SJCRH30 (cell line): Measurements from ENCODE around the gene SKP1. TPM values are rescaled to one million over a fixed set of nuclear protein-coding genes. Genes with fewer than 3 reads are reported as not detected.
"Not testable (repeated sequence)": the region's sequence is repeated elsewhere in the genome, so short reads cannot be mapped to it uniquely, and the experiment has no call there.

Experiments
- DNase-seq, 2 experiments: peaks; one replicate each; pipeline ENCODE4 v3.0.0-alpha.2; 2015 to 2020
- H3K27ac ChIP-seq: fragments of 250-450 bp; sonication (Bioruptor Pico); 2 replicates; pipeline ENCODE4 v1.5.1; 2020; ENCODE audit warnings: mild to moderate bottlenecking, moderate library complexity
- H3K27me3 ChIP-seq: fragments of 250-450 bp; sonication (Bioruptor Pico); 2 replicates; pipeline ENCODE4 v1.5.1; 2020; ENCODE audit warnings: mild to moderate bottlenecking, moderate library complexity
- H3K36me3 ChIP-seq: fragments of 250-450 bp; sonication (Bioruptor Pico); 2 replicates; pipeline ENCODE4 v1.5.1; 2020; ENCODE audit warnings: mild to moderate bottlenecking, moderate library complexity
- H3K4me1 ChIP-seq: fragments of 250-450 bp; sonication (Bioruptor Pico); 2 replicates; pipeline ENCODE4 v1.5.1; 2020; ENCODE audit warnings: mild to moderate bottlenecking, moderate library complexity
- H3K4me3 ChIP-seq: fragments of 250-450 bp; sonication (Bioruptor Pico); 2 replicates; pipeline ENCODE4 v1.5.1; 2020; ENCODE audit warnings: mild to moderate bottlenecking, moderate library complexity
- H3K9me3 ChIP-seq: fragments of 250-450 bp; sonication (Bioruptor Pico); replicated peaks from 2 replicates; pipeline ENCODE4 v1.5.1; 2020; ENCODE audit warnings: mild to moderate bottlenecking, moderate library complexity
- total RNA-seq: library from RNA; depleted of rRNA; stranded (reverse); fragments of >200 nt; shearing (Covaris generic); gene quantifications from 2 replicates; pipeline ENCODE4 v1.2.3, GENCODE V29; 2014

The SKP1 gene
- total RNA-seq, 1 experiment from 2014 or later = 631 TPM

- Histone ChIP-seq H3K4me1 (no peaks in the 10 kb centered on the region), H3K36me3 (peaks cover 76% of the 10 kb centered on the region), H3K27ac (no peak overlapping the region), H3K27me3 (0 out of 2 replicates have a peak, but pooled peaks cover 2% of the 10 kb centered on the region), H3K9me3 (no peaks in the 10 kb centered on the region), H3K4me3 (no peak overlapping the region)
- DNase-seq = no peak
These were observed 23.5 kb downstream of the SKP1 start for GRCh38 chr5:134153241-134153640.

GRCh38 chr5:134152173-134152832, 24.4 kb downstream of the SKP1 start:
- not testable (repeated sequence) for DNase-seq

GRCh38 chr5:134151723-134152122, 25.0 kb downstream of the SKP1 start:
- no peak for DNase-seq
- Histone ChIP-seq H3K27me3 (0 out of 2 replicates have a peak, but pooled peaks cover 3% of the 10 kb centered on the region), H3K4me3 (no peak overlapping the region), H3K9me3 (no peaks in the 10 kb centered on the region), H3K27ac (no peak overlapping the region), H3K4me1 (no peaks in the 10 kb centered on the region), H3K36me3 (peaks cover 77% of the 10 kb centered on the region)

More at GRCh38 chr5:134152173-134152832, 24.4 kb downstream of the SKP1 start:
- H3K4me3 ChIP-seq, H3K27me3 ChIP-seq, H3K4me1 ChIP-seq, H3K9me3 ChIP-seq, H3K27ac ChIP-seq: not testable (repeated sequence)
- peaks cover 74% of the 10 kb centered on the region for H3K36me3 ChIP-seq

GRCh38 chr5:134149571-134150303, 27.0 kb downstream of the SKP1 start:
- H3K36me3 ChIP-seq = peaks cover 77% of the 10 kb centered on the region
- H3K4me1 ChIP-seq = no peaks in the 10 kb centered on the region
- 0 out of 2 replicates have a peak, but pooled peaks cover 3% of the 10 kb centered on the region for H3K27me3 ChIP-seq
- H3K4me3 ChIP-seq = no peak overlapping the region
- no peaks in the 10 kb centered on the region for H3K9me3 ChIP-seq
- no peak for DNase-seq
- H3K27ac ChIP-seq = no peak overlapping the region

GRCh38 chr5:134148986-134149539, 27.7 kb downstream of the SKP1 start:
- no peak overlapping the region for H3K27ac ChIP-seq
- DNase-seq = no peak
- H3K36me3 ChIP-seq = peaks cover 75% of the 10 kb centered on the region
- no peaks in the 10 kb centered on the region for H3K4me1 ChIP-seq
- H3K4me3 ChIP-seq = no peak overlapping the region
- 0 out of 2 replicates have a peak, but pooled peaks cover 3% of the 10 kb centered on the region for H3K27me3 ChIP-seq
- no peaks in the 10 kb centered on the region for H3K9me3 ChIP-seq

GRCh38 chr5:134148316-134148715, 28.4 kb downstream of the SKP1 start:
- 0 out of 2 replicates have a peak, but pooled peaks cover 3% of the 10 kb centered on the region for H3K27me3 ChIP-seq
- no peak overlapping the region for H3K27ac ChIP-seq
- H3K4me3 ChIP-seq = no peak overlapping the region
- no peak for DNase-seq
- no peaks in the 10 kb centered on the region for H3K9me3 ChIP-seq
- H3K36me3 ChIP-seq = peaks cover 68% of the 10 kb centered on the region
- H3K4me1 ChIP-seq = no peaks in the 10 kb centered on the region

- Histone ChIP-seq H3K4me1 (no peaks in the 10 kb centered on the region), H3K9me3 (no peaks in the 10 kb centered on the region), H3K4me3 (no peak overlapping the region), H3K27me3 (0 out of 2 replicates have a peak, but pooled peaks cover 3% of the 10 kb centered on the region), H3K36me3 (peaks cover 57% of the 10 kb centered on the region), H3K27ac (no peak overlapping the region)
- DNase-seq = no peak
These were observed 29.9 kb downstream of the SKP1 start for GRCh38 chr5:134146651-134147518.

GRCh38 chr5:134145779-134146581, 30.8 kb downstream of the SKP1 start:
- Histone ChIP-seq H3K27me3 (0 out of 2 replicates have a peak, but pooled peaks cover 3% of the 10 kb centered on the region), H3K36me3 (peaks cover 48% of the 10 kb centered on the region), H3K4me1 (no peaks in the 10 kb centered on the region; the same call in 1 of the 2 replicates), H3K4me3 (no peak overlapping the region), H3K27ac (no peak overlapping the region), H3K9me3 (no peaks in the 10 kb centered on the region)
- peak; percentile 63 to 87 for DNase-seq

- no peak for DNase-seq
- Histone ChIP-seq H3K4me3 (no peak overlapping the region), H3K27ac (no peak overlapping the region), H3K4me1 (no peaks in the 10 kb centered on the region; the same call in 1 of the 2 replicates), H3K27me3 (0 out of 2 replicates have a peak, but pooled peaks cover 3% of the 10 kb centered on the region), H3K9me3 (no peaks in the 10 kb centered on the region), H3K36me3 (peaks cover 40% of the 10 kb centered on the region)
These were observed 31.6 kb downstream of the SKP1 start for GRCh38 chr5:134145041-134145757.

GRCh38 chr5:134143944-134144941, 32.5 kb downstream of the SKP1 start:
- no peak for DNase-seq
- Histone ChIP-seq H3K27me3 (0 out of 2 replicates have a peak, but pooled peaks cover 3% of the 10 kb centered on the region), H3K9me3 (no peaks in the 10 kb centered on the region), H3K4me1 (no peaks in the 10 kb centered on the region; the same call in 1 of the 2 replicates), H3K27ac (no peak overlapping the region), H3K4me3 (no peak overlapping the region), H3K36me3 (peaks cover 35% of the 10 kb centered on the region)

GRCh38 chr5:134143431-134143830, 33.3 kb downstream of the SKP1 start:
- H3K9me3 ChIP-seq = no peaks in the 10 kb centered on the region

GRCh38 chr5:134142806-134143205, 33.9 kb downstream of the SKP1 start:
- H3K4me1 ChIP-seq = peaks cover 5% of the 10 kb centered on the region; the same call in 1 of the 2 replicates
- peaks cover 32% of the 10 kb centered on the region for H3K36me3 ChIP-seq
- no peak for DNase-seq

More at GRCh38 chr5:134143431-134143830, 33.3 kb downstream of the SKP1 start:
- no peak overlapping the region for H3K4me3 ChIP-seq
- H3K4me1 ChIP-seq = peaks cover 3% of the 10 kb centered on the region; the same call in 1 of the 2 replicates
- H3K27ac ChIP-seq = no peak overlapping the region
- H3K27me3 ChIP-seq = 0 out of 2 replicates have a peak, but pooled peaks cover 3% of the 10 kb centered on the region
- DNase-seq = no peak
- peaks cover 37% of the 10 kb centered on the region for H3K36me3 ChIP-seq

More at GRCh38 chr5:134142806-134143205, 33.9 kb downstream of the SKP1 start:
- Histone ChIP-seq H3K27ac (no peak overlapping the region), H3K27me3 (no peaks in the 10 kb centered on the region), H3K9me3 (no peaks in the 10 kb centered on the region), H3K4me3 (no peak overlapping the region)
